HG03097 (cell line): ENCODE results near the gene RAD23B.

Source experiments
- ATAC-seq: cut with Tn5 transposase; IDR thresholded peaks from one replicate; pipeline ENCODE4 v1.9.1; 2021; ENCODE audit not compliant: unreplicated experiment, low FRiP score

Gene RAD23B

DNA sequence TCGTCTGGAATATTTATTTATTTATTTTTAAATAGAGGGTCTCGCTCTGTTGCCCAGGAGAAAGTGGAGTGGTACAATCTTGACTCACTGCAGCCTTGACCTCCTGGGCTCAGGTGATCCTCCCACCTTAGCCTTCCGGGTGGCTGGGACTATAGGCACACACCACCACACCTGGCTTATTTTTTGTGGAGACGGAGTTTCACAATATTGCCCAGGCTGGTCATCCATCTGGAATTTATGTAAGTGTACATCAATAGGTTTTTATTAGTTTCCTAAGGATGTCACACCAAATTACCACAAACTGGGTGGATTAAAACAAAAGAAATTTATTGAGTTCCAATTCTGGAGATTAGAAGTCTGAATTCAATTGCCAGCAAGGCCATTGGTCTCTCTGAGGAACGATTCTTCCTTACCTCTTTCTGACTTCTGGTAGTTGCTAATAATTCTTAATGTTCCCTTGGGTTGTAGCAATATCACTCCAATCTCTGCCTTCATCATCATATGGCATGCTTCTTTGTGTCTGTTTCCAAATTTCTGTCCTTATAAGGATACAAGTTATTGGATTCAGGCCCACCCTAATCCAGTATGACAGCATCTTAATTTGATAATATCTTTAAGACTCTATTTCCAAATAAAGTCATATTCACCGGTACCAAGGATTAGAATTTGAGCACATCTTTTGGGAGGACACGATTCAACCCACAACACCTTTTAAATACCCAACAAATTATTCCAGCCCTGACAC, 16.3 kb upstream of the RAD23B start:
- no peak for ATAC-seq

DNA sequence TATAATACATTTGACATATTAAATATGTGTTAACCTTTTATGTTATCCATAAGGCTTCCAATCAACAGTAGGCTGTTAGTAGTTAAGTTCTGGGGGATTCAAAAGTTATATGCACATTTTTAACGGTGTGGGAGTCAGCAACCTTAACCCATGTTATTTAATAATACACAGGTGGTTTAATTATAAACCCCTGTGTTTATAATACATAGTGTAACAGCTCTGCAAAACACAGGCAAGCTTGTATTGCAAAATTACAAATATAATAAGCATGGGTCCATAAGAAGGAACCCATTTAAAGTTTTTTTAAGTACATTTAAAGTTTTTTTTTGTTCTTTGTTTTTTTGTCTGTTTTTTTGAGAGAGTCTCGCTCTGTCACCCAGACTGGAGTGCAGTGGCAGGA, 14.5 kb upstream of the RAD23B start:
- no peak for ATAC-seq

DNA sequence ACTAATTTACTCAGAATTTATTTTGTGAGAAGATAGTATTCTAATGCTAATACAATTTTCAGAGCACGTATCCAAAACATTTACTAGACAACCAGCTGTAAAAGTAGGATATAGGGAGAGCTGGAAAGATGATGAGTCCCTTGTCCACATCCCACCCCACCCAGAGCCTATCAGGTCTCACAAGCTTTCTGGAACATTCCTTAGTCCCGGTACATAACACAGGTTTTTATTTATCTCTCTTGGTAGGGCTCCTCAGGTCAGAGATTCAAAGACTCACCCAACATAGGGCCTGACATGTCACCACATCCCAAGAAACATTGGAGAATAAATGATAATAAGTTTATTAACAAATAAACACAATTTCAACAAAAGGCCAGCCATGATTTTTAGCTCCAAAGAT, 13.8 kb upstream of the RAD23B start:
- no peak for ATAC-seq

DNA sequence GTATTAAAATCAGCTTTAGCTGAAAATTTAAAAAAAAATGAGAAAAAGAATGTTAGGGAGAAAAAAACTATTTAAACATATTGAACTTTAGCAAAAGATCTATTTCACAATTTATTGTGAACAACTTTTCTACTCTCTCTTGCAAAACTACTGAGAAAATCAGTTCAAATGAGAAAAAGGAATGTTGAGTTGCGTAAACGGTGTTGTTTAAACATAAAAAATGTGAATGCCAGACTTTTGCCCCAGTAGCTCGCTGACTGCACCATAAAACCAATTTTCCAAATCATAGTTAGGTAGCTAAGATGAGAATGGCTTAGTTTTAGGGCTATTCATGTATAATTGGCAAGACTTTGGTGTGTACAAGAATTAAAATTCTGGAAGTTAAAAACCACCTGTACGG, 13.4 kb upstream of the RAD23B start:
- ATAC-seq, result no peak

DNA sequence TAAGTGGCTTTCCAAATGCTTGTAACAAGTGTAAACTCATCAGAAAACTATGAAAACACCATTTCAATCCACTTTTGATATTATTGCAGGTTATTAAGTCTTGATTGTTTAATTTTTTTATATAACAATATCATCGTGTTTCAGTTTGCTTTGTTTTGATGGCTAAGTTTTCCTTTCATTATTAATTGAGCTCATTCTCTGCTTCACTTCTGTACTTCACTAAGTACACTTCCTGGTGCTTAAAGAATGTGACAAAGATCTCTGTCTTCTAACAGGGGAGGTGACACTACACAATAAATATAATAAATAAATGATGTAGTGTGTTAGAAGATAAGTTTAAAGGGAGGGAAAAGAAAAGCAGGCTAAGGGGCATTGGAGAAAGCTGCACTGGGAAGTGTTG, 13.0 kb upstream of the RAD23B start:
- ATAC-seq, result no peak

DNA sequence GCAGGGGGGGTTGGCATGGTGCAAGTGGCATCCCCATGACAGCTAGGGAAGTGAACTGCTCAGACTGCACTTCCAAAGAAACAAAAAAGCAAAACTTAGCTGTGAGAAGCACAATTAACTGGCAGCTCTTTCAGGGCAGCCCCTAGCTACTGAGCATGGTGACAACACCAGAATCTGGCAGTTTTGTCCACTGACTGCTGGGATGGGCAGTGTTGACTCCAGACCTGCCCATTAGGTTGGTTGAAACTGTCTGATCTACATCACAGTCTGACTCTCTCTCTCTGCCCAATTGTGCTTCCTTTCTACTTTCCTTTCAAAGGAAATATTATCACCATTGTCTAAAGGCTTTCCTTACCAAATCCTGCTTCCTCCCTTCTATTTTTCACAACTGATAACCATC, 12.5 kb upstream of the RAD23B start:
- ATAC-seq, result no peak

DNA sequence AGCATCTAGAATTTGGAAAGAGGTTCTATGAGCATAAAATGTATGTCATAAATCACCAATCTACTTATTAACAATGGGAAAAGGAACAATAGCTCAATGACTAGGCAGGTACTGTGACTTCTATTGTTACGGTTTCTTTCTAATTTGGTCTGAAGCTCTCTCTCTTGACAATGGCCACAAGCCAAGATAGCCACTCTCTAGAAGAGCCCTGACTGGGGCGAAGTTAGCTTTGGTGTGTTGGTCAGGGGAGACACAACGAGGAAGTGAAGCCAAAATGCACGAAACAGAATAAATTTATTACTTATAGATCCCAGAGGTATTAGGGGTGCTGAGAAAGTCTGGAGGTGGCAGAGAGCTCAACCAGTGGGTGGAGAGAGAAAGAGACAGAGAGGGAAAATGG, 9.4 kb upstream of the RAD23B start:
- no peak for ATAC-seq

DNA sequence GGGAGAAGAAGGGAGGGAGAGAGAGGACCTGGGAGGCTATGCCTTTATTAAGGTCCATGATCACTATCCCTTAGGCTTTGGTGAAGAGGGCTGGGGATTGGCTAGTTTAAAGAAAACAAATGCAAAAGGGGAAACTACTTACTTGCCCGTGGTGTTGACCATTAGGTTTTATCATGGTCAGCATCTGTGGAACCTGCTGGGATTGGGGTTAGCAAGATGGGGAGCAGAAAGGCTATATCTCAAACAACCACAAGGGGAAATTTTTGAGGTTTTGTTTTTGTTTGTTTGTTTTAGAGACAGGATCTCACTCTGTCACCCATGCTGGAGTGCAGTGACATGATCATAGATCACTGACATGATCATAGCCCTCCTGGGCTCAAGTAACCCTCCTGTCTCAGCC, 9.0 kb upstream of the RAD23B start:
- ATAC-seq, result no peak

DNA sequence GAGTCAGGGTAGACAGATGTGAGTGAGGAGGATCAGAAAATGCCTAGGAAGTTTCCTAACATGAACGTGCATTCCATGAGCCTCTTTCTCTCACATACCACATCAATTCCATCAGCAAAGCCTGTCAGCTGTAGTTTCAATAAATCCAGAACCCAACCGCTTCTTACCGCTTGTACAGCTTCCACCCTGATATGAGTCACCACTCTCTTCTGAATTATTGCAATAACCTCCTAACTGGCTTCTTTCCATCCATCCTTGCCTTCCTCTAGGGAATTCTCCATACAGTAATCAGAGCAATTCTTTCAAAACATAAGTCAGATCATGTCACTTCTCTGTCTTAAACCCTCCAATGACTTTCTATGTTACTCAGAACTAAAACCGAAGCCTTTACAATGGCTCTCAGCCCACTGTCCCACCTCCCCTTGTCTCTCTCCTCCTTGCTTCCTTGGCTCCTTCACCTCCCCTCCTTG, 8.1 kb upstream of the RAD23B start:
- no peak for ATAC-seq

DNA sequence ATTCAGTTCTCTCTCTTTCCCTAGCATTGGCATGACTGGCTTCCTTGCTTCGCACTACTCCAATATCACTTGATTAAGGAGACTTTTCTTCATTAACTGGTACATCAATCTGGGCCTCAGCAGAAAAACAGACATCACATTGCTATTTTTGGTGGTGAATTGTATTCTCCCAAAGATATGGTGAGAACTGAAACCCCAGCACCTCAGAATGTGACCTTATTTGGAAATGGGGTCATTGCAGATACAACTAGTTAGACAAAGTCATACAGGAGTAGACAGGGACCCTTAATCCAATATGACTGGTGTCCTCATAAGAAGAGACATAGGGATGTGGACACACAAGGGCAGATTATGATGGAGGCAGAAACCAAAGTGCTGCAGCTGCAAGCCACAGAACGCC, 7.5 kb upstream of the RAD23B start:
- ATAC-seq, result no peak

DNA sequence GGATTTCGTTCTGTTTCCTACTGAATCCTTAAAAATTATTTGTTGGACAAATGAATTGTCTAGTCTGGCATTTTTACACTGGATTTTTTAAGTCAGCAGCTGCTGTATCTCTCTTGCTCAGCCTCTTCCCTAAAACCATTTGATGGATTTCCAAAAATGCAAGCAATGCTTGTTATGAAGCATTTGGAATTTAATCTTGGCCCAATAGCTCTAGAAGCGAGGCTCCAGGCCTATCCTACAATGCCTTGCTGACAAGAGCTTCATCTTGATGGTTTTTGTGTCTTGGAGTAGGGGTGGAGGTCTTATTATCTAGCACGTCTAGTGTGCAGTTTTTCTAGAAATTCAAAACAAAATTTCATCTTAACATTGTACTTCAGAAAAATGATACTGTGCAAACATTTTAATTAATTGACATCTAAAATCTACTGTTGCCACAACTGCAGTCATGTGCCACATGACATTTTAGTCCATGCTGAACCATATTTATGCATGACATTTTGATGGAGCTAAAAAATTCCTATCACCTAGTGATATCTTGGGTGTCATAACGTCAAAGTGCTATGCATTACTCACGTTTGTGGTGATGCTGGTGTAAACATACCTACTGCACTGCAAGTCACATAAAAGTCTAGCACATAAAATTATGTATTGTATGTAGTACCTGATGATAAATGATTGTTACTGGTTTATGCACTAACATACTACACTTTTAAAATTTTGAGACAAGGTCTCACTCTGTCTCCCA, 5.9 kb upstream of the RAD23B start:
- no peak for ATAC-seq

DNA sequence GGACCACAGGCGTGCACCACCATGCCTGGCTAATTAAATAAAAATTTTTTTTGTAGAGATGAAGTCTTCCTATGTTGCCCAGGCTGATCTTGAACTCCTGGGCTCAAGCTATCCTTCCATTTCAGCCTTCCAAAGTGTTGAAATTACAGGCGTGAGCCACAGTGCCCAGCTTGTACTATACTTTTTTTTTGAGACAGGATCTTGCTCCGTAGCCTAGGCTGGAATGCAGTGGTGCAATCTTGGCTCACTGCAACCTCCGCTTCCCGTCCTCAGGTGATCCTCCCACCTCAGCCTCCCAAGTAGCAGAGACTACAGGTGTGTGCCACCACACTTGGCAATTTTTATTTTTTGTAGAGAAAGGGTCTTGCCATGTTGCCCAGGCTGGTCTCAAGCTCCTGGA, 5.3 kb upstream of the RAD23B start:
- ATAC-seq, result no peak

DNA sequence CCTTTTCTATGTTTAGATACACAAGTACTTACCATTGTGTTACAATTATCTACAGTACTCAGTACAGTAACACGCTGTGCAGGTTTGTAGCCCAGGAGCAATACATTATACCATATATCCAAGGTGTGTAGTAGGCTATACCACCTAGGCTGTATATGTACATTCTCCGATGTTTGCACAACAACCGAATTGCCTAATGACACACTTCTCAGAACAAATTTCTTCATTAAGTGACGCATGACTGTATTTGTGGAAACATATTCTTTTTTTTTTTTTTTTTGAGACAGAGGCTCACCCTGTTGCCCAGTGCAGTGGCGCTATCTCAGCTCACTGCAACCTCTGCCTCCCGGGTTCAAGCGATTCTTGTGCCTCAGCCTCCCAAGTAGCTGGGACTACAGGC, 4.0 kb upstream of the RAD23B start:
- no peak for ATAC-seq

DNA sequence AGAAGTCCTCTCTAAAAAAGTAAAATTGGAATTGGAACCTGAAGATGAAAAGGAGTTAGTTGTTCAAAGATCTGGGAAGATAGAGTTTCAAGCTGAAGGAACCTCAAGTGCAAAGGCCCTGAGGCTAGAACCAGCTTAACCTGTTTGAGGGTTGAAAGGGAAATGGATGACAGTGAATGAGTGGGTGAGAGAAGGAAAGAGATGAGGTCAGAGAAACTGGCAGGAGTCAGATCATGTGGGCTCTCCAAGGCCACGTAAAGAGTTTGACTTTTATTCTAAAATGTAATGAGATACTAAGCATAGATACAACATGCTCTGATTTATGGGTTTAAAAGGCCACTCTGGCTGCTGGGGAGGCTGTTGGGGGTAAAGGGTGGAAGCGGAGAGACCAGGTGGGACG, 2.5 kb upstream of the RAD23B start:
- ATAC-seq, result no peak

DNA sequence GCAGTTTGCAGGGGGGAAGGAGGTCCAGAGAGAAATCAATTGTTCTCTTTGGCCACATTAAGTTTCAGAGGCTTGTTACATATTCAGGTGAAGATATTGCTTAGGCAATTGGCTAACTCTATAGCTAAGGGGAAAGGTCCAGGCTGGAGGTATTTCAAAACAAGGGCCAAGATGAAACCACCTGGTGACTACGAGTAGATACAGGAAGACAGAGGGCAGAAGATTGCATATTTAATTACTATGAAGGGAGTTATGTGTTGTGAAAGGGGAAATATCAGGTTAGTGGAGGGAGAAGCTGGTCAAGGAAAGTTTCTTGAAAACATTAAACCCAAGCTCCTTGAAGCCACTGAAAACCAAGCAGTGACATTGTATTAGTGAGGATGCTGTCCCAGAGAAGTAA, 1.9 kb upstream of the RAD23B start:
- ATAC-seq, result no peak

DNA sequence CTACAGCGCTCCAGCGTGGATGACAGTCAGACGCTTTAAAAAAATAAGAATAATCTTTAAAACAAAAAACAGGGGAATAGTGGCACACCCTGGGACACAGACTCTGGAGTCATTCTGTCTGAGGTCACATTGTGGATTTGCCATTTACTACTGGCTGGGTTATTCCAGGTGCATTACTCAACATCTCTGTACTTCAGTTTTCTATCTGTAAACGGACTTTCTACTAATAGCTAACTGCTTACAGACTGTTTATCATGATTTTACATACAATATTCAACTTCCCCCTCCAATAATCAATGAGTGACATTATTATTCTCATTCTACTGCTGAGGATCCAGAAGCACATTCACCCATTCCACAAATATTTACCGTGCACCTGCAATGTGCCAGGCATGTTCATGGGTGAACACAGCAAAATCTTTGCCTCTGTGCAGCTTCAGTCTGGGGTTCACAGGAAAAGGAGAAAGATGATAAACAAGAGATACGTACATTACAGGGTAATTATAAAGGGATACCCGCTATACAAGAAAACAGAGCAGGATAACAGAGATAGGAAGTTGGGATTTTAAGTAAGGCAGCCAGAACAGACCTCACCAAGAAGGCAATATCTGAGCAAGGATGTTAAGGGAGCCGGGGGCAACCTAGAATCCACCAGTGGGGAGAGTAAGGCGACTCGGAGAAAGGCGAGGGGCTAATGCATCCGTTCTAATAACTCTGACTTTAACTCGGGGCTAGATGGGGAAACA, 984 bp upstream of the RAD23B start:
- no peak for ATAC-seq

DNA sequence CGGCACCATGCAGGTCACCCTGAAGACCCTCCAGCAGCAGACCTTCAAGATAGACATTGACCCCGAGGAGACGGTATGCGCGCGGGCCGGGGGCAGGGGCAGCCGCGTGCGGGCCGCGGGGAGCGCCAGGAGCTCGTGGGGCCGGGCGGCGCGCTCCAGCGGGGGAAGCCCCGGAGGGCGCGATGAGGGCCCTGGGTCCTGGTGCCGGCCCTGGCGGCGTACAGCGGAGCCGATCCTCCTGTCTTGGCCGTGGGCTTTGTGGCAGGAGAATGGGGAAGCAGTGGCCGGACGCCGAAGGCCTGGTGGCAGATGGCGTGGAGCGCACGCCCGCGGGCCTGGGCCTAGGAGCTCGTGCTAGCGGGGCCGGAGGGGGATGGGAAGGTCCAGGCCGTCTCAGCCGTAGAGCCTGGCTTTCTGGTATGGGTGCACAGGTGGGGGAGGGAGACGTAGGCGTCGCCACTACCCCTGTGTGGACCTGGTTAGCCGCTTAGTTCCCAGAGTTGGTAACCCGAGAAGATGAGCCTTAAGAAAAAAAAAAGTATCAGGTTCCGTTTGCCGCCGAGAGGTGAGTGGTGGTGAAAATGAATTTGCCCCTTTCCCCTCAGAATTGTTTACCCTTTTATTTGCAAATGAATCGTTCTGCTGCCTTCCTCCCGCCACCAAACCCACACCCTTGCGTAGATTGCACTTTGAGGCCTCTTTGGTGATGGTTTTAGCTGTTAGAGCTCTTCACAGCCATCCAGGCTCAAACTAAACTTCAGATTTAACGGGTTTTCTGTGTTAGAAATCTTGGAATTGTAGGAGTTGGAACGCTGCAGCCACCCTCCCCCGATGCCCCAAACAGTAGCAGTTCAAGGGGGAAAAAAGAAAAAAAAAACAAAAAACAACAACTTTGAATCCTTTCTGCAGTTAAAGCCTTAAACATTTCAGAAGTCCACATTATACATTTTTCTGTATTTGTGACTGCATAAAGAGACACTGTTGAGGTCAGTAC, 841 bp downstream of the RAD23B start:
- peak; percentile 33 for ATAC-seq

DNA sequence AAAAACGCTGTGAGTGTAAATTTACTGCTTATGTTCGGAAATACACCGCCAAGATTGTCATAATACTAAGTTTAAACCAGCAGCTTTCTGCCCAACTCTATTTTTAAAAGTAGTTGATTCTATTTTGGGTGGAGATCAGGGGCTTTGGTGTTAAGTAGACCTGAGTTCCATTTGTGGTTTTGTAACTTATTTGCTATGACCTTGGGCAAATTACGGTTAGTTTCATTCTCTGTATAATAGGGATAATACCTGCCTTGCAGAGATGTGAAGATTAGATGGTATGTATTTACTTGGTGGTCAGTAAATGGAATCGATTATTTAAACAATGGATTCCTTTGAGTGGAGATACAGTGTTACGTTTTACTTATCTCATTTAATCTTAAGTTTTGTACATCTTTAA, 1.6 kb downstream of the RAD23B start:
- no peak for ATAC-seq

DNA sequence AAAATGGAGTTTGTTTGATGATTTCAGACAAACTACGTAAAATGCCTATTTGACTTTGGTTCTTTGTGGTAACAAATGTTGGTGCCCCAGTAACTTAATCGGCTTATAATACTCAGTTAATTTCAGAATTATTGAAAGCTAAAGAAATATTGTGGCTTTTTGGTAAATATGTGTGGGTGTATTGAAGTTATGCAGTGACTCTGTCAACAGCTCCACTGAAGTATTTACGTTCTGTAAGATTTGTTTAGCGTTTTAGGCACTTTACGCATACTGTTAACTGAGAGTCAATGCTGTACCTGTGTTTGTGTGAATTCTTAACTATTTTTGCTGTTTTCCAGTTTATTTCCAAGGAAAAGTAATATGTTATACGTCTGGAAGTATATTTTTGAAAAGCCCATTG, 2.2 kb downstream of the RAD23B start:
- ATAC-seq, result no peak

DNA sequence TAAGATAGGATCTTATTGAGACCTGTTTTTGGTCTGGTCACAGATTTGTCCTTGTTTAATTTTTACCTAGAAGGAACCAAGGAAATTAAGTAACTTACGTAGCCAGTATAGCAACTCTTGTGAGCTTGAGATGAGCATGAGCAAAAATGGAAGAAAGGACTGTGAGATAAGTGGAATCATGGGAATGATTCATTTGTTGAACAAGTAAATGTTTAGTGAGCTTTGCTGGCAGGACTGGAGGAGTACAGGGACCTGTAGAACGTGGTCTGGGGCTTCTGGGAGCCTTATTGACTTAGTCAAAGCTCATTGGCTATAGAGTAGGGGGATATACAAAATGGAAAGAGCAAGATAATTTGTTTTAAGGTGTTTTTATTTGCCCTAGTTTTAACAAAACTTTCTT, 3.0 kb downstream of the RAD23B start:
- ATAC-seq, result no peak
